Mucosa of rectum (tissue), 2 donors: ENCODE results near the gene GRIK2.

Experiments
- H3K27ac ChIP-seq, 2 donors: one replicate each; pipeline ENCODE4 v1.7.0; 2013; ENCODE audit warnings: inconsistent platforms in 2 of 2, low read depth in 2 of 2, low read length in 2 of 2
- H3K27me3 ChIP-seq, 2 donors: one replicate each; pipeline ENCODE4 v1.7.0; 2013; ENCODE audit warnings: low read length in 2 of 2; ENCODE audit not compliant: control insufficient read depth in 2 of 2, insufficient read depth in 2 of 2
- H3K36me3 ChIP-seq, 2 donors: one replicate each; pipeline ENCODE4 v1.7.0; 2013; ENCODE audit warnings: low read length in 2 of 2; ENCODE audit not compliant: control insufficient read depth in 2 of 2, insufficient read depth in 2 of 2
- H3K4me1 ChIP-seq, 2 donors: one replicate each; pipeline ENCODE4 v1.7.0; 2013; ENCODE audit warnings: low read length in 2 of 2, mild to moderate bottlenecking in 1 of 2; ENCODE audit not compliant: control insufficient read depth in 2 of 2, insufficient read depth in 2 of 2
- H3K4me3 ChIP-seq, 2 donors: one replicate each; pipeline ENCODE4 v1.7.0; 2013; ENCODE audit warnings: low read length in 2 of 2
- H3K9ac ChIP-seq, 2 donors: one replicate each; pipeline ENCODE4 v1.7.0; 2013; ENCODE audit warnings: low read length in 2 of 2, low read depth in 1 of 2, mild to moderate bottlenecking in 1 of 2
- H3K9me3 ChIP-seq, 2 donors: one replicate each; pipeline ENCODE4 v1.7.0; 2013; ENCODE audit warnings: low read length in 2 of 2; ENCODE audit not compliant: control insufficient read depth in 2 of 2
- donor health status: healthy.
- donor health status: Normal muscosa, but diverticular disease.

The GRIK2 gene

DNA sequence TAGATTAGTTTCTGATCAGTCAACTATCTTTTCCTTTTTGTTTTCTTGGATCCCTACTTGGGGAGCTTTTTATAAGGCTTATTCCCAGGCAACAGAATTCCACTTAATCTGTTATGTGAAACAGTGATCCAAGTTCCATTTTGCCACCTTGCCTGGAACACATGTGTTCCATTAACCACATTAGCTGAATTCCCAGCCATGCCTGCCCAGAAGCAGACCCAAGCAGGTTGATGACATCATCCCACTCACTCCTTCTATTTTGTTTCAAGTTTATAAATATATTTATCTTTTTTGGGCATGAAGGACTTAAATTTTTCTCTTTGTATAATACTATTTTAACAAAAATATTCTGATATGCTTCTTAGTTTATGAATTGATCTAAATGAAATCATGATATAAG, 587.4 kb downstream of the GRIK2 start:
- Histone ChIP-seq H3K27me3 (no peaks in the 10 kb centered on the region), H3K36me3 (no peaks in the 10 kb centered on the region), H3K27ac (no peak overlapping the region), H3K4me1 (no peaks in the 10 kb centered on the region), H3K9ac (no peak overlapping the region), H3K9me3 (no peaks in the 10 kb centered on the region), H3K4me3 (no peak overlapping the region)

DNA sequence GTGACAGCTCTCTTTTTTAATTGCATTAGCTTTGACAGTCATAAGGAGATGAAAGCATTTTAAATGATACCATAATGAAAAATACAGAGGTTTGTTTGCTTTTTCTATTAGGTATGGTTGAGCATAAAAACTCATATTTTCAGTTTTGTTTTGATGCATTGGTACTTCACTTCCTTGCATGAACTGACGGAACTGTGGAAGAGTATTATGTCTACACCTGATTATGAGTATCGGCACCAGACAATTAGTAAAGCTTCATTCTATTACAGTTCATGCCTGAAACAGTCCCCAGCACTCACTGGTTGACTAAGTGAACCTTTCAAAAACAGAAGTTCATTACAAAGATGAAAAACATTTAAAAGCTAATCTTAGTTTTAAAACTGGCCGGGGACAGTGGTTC, 593.0 kb downstream of the GRIK2 start:
- Histone ChIP-seq H3K9ac (no peak overlapping the region), H3K4me1 (no peaks in the 10 kb centered on the region), H3K9me3 (no peaks in the 10 kb centered on the region), H3K27ac (no peak overlapping the region), H3K36me3 (no peaks in the 10 kb centered on the region), H3K27me3 (no peaks in the 10 kb centered on the region), H3K4me3 (no peak overlapping the region)

DNA sequence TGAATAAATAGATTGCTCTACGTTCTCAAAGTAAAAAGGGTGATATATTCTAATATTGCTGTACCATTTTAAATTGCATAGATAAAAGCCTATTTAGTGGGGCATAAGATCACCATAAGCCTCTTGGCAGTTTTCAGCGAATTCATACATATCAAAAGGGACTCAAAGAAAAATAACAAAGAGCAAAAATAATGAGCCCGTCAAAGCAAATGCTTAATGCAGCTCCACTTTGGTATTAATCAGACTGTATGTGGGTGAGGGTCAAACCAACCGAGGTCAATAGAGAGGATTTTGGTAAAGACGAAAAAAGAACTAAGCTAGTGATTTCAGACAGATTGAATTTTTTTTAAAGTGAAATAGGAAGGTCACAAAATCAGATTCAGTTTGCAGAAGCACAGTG, 598.8 kb downstream of the GRIK2 start:
- Histone ChIP-seq H3K9me3 (no peaks in the 10 kb centered on the region), H3K9ac (no peak overlapping the region), H3K4me3 (no peak overlapping the region), H3K36me3 (no peaks in the 10 kb centered on the region), H3K27me3 (no peaks in the 10 kb centered on the region), H3K27ac (no peak overlapping the region), H3K4me1 (no peaks in the 10 kb centered on the region)

DNA sequence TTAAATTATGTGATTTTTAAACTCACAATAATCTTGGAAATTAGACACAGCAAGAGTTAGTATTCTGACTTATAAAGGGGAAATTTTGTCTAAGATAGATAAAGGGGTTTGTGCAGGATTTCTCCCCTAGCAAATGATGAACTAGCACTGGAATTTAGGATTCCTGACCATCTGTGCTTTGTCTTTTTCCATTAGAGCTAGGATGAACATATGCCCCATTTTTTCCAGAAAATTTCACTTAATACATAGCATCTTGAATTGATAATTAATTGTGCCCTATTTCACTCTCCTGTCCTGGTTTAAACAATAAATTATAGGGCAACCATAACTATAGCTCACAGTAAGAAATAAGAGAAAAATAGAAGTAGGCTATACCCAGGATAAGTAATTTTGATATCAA, 601.0 kb downstream of the GRIK2 start:
- no peak overlapping the region for H3K4me3 ChIP-seq
- no peaks in the 10 kb centered on the region for H3K36me3 ChIP-seq
- H3K9ac ChIP-seq: no peak overlapping the region
- no peaks in the 10 kb centered on the region for H3K27me3 ChIP-seq
- no peaks in the 10 kb centered on the region for H3K9me3 ChIP-seq
- H3K4me1 ChIP-seq: no peaks in the 10 kb centered on the region
- no peak overlapping the region for H3K27ac ChIP-seq

DNA sequence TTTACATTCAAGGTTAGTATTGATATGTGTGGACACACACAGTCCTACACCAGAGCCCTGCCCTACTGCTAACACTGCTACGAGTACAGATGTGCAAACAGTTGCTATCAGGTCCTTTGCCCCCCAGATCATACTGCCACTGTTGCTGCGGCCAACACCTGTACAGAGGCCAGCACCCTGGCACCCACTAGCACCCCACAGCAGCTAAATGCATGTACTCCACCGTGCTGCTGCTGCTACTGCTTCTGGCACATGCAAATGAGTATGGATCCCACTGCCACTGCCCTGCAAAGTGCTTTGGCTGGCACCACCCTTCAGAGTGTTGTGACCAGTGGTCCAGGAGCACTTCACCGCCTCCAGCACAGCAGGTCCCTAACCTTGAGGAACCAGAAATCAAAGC, 621.9 kb downstream of the GRIK2 start:
- Histone ChIP-seq H3K4me1 (no peaks in the 10 kb centered on the region), H3K9me3 (no peaks in the 10 kb centered on the region), H3K36me3 (no peaks in the 10 kb centered on the region), H3K4me3 (no peak overlapping the region), H3K27ac (no peak overlapping the region), H3K9ac (no peak overlapping the region), H3K27me3 (no peaks in the 10 kb centered on the region)

DNA sequence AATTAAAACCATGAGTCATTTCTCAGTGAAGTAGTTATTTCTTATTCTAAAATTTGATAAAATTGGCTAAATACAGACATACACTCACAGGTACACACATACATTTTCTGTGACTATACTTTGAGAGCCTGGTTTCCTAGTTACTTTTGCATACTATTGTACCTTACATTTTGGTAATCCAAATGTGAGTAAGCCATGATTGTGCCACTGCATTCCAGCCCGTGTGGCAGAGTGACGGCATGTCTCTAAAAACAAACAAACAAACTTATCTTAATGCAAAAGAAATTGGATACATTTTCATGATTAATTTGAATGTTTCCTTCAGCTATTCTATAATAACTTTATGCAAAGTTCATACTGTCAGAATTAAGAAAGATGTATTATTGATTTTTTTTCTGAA, 628.8 kb downstream of the GRIK2 start:
- Histone ChIP-seq H3K4me1 (no peaks in the 10 kb centered on the region), H3K9me3 (no peaks in the 10 kb centered on the region), H3K27me3 (no peaks in the 10 kb centered on the region), H3K4me3 (no peak overlapping the region), H3K9ac (no peak overlapping the region), H3K36me3 (no peaks in the 10 kb centered on the region), H3K27ac (no peak overlapping the region)

DNA sequence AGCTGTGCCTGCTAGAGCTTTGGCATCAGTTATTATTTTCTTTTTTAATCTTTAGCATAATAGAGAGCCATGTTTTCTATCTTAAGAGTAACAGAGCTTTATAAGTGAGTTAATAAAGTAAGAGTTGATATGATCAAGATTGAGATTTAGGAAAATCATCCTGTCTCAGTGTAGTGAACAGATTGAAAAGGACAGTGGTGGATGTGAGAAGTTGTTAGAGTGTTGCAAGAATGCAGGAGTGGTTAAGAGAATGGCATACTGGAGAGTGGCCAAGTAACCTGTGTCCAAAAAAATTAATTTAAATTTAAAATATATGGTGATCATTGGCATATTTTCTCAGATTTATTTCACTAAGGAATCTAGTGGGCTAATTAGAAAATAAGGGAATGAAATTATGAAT, 629.3 kb downstream of the GRIK2 start:
- Histone ChIP-seq H3K36me3 (no peaks in the 10 kb centered on the region), H3K27ac (no peak overlapping the region), H3K9ac (no peak overlapping the region), H3K9me3 (no peaks in the 10 kb centered on the region), H3K4me3 (no peak overlapping the region), H3K4me1 (no peaks in the 10 kb centered on the region), H3K27me3 (no peaks in the 10 kb centered on the region)

DNA sequence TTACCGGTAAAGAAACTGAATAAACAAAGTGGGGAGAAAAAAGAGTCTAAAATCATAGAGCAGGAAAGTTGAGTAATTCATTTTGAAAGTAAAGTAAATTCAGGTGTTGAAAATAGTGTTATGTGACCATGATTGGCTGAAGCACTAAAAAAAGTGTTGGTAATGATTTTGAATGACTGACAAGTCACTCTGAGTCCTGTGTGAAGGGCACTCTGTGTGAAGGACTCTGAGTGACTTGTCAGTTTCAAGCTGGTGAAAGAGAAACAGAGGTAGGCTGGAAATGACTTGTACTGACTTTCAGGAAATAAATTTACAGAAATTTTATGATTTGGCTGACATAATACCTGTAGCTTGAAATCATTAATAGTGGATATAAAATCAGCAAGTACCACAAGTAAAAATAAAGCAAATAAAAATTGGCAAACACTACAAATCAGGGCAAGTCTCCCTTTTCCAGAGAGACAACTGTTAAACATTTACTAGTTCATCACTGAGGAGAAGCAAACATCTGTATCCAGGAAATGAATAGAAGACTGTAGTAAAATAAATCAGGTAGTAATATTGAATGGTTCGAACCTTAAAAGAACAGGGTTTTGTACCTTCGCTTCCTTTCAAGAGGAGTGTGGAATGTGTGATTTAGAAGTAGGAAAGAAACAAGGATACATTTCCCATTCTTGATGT, 630.6 kb downstream of the GRIK2 start:
- Histone ChIP-seq H3K9ac (no peak overlapping the region), H3K27ac (no peak overlapping the region), H3K9me3 (no peaks in the 10 kb centered on the region), H3K36me3 (no peaks in the 10 kb centered on the region), H3K4me3 (no peak overlapping the region), H3K4me1 (no peaks in the 10 kb centered on the region), H3K27me3 (no peaks in the 10 kb centered on the region)

DNA sequence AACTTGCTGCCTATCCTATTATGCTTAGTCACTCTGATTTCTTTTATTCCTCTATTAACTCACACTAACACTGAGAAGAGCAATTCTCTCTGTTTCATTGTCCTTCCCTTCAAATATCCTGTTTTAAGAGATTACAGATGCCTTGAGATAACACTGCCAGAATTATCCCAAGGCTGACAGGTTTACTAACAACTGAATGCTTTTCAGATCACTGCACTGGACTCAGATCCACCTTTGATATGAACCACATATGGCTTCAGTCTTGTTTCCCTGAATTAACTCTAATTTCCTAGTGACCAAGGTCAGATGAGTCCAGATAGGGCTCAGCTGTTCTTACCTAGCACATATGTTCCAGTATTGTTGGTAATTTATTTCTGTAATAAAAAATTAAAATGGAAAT, 633.1 kb downstream of the GRIK2 start:
- H3K27me3 ChIP-seq: no peaks in the 10 kb centered on the region
- H3K9me3 ChIP-seq: no peaks in the 10 kb centered on the region
- H3K4me1 ChIP-seq: no peaks in the 10 kb centered on the region
- H3K36me3 ChIP-seq: no peaks in the 10 kb centered on the region
- H3K4me3 ChIP-seq: no peak overlapping the region
- no peak overlapping the region for H3K9ac ChIP-seq
- no peak overlapping the region for H3K27ac ChIP-seq

DNA sequence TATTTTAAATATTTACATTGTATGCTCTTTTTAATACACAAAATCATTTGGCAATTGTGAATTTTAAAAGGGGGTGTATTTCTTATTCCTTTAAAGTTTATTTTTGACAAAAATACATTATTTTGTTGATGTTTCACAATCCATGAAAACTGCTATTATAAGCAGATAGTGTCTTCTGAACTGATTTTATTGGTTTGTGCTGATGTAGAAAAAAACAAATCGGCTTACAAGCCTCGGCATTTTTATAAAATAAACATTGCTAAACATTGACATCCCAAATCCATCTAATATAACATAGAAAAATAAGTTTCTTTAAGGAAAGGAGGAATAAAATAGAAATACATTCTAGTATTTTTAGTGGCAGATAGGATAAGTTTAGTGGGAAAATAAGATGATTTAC, 634.7 kb downstream of the GRIK2 start:
- no peak overlapping the region for H3K27ac ChIP-seq
- no peaks in the 10 kb centered on the region for H3K36me3 ChIP-seq
- H3K9ac ChIP-seq: no peak overlapping the region
- H3K4me3 ChIP-seq: no peak overlapping the region
- H3K27me3 ChIP-seq: no peaks in the 10 kb centered on the region
- no peaks in the 10 kb centered on the region for H3K9me3 ChIP-seq
- H3K4me1 ChIP-seq: no peaks in the 10 kb centered on the region

DNA sequence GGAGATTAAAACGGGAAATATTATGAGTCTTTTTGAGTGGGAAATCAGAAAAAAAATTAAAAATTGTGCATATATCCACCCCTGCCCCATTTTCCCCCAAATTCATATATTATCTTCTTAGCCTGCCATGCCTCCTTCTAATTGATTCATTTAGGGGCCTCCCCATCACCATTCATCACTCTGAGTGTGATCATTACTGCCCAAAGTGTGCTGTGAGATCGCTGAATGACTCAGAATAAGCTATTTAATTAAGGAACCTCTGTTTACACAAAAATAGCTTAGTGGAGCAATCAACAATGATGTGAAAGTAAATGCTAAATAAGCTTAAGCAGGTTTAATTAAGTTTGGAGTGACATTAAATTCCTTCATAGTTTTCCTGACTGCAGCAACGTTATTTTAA, 645.5 kb downstream of the GRIK2 start:
- Histone ChIP-seq H3K4me1 (no peaks in the 10 kb centered on the region), H3K9ac (no peak overlapping the region), H3K36me3 (no peaks in the 10 kb centered on the region), H3K9me3 (no peaks in the 10 kb centered on the region), H3K4me3 (no peak overlapping the region), H3K27ac (no peak overlapping the region), H3K27me3 (no peaks in the 10 kb centered on the region)
